Thymus (tissue), 11 donors: ENCODE measurements around the gene RAB8B. TPM values are rescaled to one million over a fixed set of nuclear protein-coding genes. Genes with fewer than 3 reads are reported as not detected.

Experiments
- DNase-seq, 9 donors: peaks; one replicate each; pipeline ENCODE4 v3.0.0-alpha.2; 2013; ENCODE audit warnings: low spot score in 9 of 9, low read depth in 6 of 9, missing footprints in 1 of 9
- H3K27ac ChIP-seq, 2 donors: one replicate each; pipeline ENCODE4 v1.5.1; 2013; ENCODE audit warnings: control low read depth in 1 of 2, low read depth in 1 of 2, low read length in 1 of 2, mild to moderate bottlenecking in 1 of 2, moderate library complexity in 1 of 2
- H3K27me3 ChIP-seq, 2 donors: one replicate each; pipeline ENCODE4 v1.5.1; 2013; ENCODE audit warnings: low read length in 1 of 2; ENCODE audit not compliant: control insufficient read depth in 2 of 2, insufficient read depth in 1 of 2
- H3K36me3 ChIP-seq, 2 donors: one replicate each; pipeline ENCODE4 v1.5.1; 2013; ENCODE audit warnings: low read length in 1 of 2, mild to moderate bottlenecking in 1 of 2, moderate library complexity in 1 of 2; ENCODE audit not compliant: control insufficient read depth in 2 of 2, insufficient read depth in 2 of 2
- H3K4me1 ChIP-seq, 2 donors: one replicate each; pipeline ENCODE4 v1.5.1; 2013; ENCODE audit warnings: low read length in 2 of 2; ENCODE audit not compliant: control insufficient read depth in 2 of 2, insufficient read depth in 2 of 2
- H3K4me3 ChIP-seq, 2 donors: one replicate each; pipeline ENCODE4 v1.5.1; 2013; ENCODE audit warnings: low read length in 2 of 2, control low read depth in 1 of 2, mild to moderate bottlenecking in 1 of 2
- H3K9me3 ChIP-seq, 2 donors: one replicate each; pipeline ENCODE4 v1.5.1; 2013; ENCODE audit warnings: low read length in 1 of 2, mild to moderate bottlenecking in 1 of 2; ENCODE audit not compliant: control insufficient read depth in 2 of 2, insufficient read depth in 1 of 2
- WGBS: extraction: QIAGEN DNeasy Blood & Tissue Kit; methylation state at CpG from one replicate; pipeline ENCODE4 v1.1.7; 2013; 5-methylcytosine and 5-hydroxymethylcytosine counted together
- polyA plus RNA-seq: library from polyadenylated mRNA; stranded (reverse); fragments of 200-250 nt; gene quantifications from one replicate; pipeline ENCODE4 v1.2.3, GENCODE V29; 2013
- total RNA-seq: library from RNA; stranded (reverse); fragments of 120-200 nt; gene quantifications from one replicate; pipeline ENCODE4 v1.2.4, GENCODE V29; 2013
- donor health status: healthy.

The RAB8B gene
- total and polyA plus RNA-seq, 2 donors: 28.5 to 63.9 TPM

GRCh38 chr15:63310646-63311045, 121.2 kb downstream of the RAB8B start:
- 98% methylated on average over 3 of the region's 3 CpGs for whole genome bisulfite sequencing
- Histone ChIP-seq H3K27me3 (no peaks in the 10 kb centered on the region), H3K9me3 (no peaks in the 10 kb centered on the region), H3K4me3 (no peak overlapping the region), H3K4me1 (no peaks in the 10 kb centered on the region), H3K27ac (no peak overlapping the region), H3K36me3 (peaks cover 8 to 14% of the 10 kb centered on the region in 2 donors)
- DNase-seq: no peak

- H3K4me3 ChIP-seq: no peak overlapping the region
- no peaks in the 10 kb centered on the region for H3K27me3 ChIP-seq
- H3K36me3 ChIP-seq: no peaks in the 10 kb centered on the region
- no peak for DNase-seq
- no peaks in the 10 kb centered on the region for H3K4me1 ChIP-seq
- no peaks in the 10 kb centered on the region for H3K9me3 ChIP-seq
- WGBS: 98% methylated on average over 1 of the region's 1 CpG
- no peak overlapping the region for H3K27ac ChIP-seq
Observed at GRCh38 chr15:63312286-63312685, 122.9 kb downstream of the RAB8B start.

- H3K27me3 ChIP-seq: no peaks in the 10 kb centered on the region
- DNase-seq: no peak
- H3K36me3 ChIP-seq: no peaks in the 10 kb centered on the region
- WGBS: 91% methylated on average over 4 of the region's 4 CpGs
- no peak overlapping the region for H3K27ac ChIP-seq
- no peaks in the 10 kb centered on the region for H3K9me3 ChIP-seq
- H3K4me3 ChIP-seq: no peak overlapping the region
- no peaks in the 10 kb centered on the region for H3K4me1 ChIP-seq
Observed at GRCh38 chr15:63313825-63314224, 124.4 kb downstream of the RAB8B start.

- WGBS: 79% methylated on average over 2 of the region's 2 CpGs
- no peak for DNase-seq
- no peaks in the 10 kb centered on the region for H3K9me3 ChIP-seq
- no peak overlapping the region for H3K27ac ChIP-seq
- H3K4me3 ChIP-seq: no peak overlapping the region
- no peaks in the 10 kb centered on the region for H3K4me1 ChIP-seq
- no peaks in the 10 kb centered on the region for H3K36me3 ChIP-seq
- no peaks in the 10 kb centered on the region for H3K27me3 ChIP-seq
Observed at GRCh38 chr15:63314409-63314808, 125.0 kb downstream of the RAB8B start.

Other genes starting within 250 kb of the RAB8B start
- 22.9 TPM for gene TPM1, start 146.9 kb upstream of the RAB8B start, total RNA-seq
- 145 TPM for gene TPM1, start 146.9 kb upstream of the RAB8B start, polyA plus RNA-seq
- 12.7 TPM for gene LACTB, start 67.7 kb upstream of the RAB8B start, total RNA-seq
- gene LACTB, start 67.7 kb upstream of the RAB8B start, polyA plus RNA-seq: 22.3 TPM
- 124 TPM for gene RPS27L, start 32.1 kb upstream of the RAB8B start, total RNA-seq
- 181 TPM for gene RPS27L, start 32.1 kb upstream of the RAB8B start, polyA plus RNA-seq
- gene APH1B, start 88.0 kb downstream of the RAB8B start, total RNA-seq: 11.0 TPM
- gene APH1B, start 88.0 kb downstream of the RAB8B start, polyA plus RNA-seq: 9.5 TPM
- gene CA12, start 192.2 kb downstream of the RAB8B start, total RNA-seq: 0.09 TPM
- 0.16 TPM for gene CA12, start 192.2 kb downstream of the RAB8B start, polyA plus RNA-seq